ENCODE measurements around the gene MSRB1. TPM values are rescaled to one million over a fixed set of nuclear protein-coding genes. Genes with fewer than 3 reads are reported as not detected.
A peak's percentile ranks its signal among the peaks of the same experiment; 100 is the strongest.
"Not testable (repeated sequence)": the region's sequence is repeated elsewhere in the genome, so short reads cannot be mapped to it uniquely, and the experiment has no call there.

MSRB1 gene
- total RNA-seq, 2 donors from 2014 or later: 36.8 to 38.6 TPM

- H3K27me3 ChIP-seq: no peaks in the 10 kb centered on the region
- no peak for TF ChIP-seq CTCF (IDR thresholded peaks at IDR 0.05)
- peak; percentile 93 to 99 (median 99) for TF ChIP-seq POLR2A (IDR thresholded peaks at IDR 0.05)
- H3K36me3 ChIP-seq (replicated peaks in 1 of 2; ENCODE audit: insufficient read depth in 1 of 2, low read depth in 2 of 2): peaks cover 4 to 8% of the 10 kb centered on the region in 2 donors
- H3K9me3 ChIP-seq: no peaks in the 10 kb centered on the region
- DNase-seq (peak; percentile 98 to 100 (median 100)), ATAC-seq (peak; percentile 97)
- WGBS, 2 donors: 0 to 1% methylated on average over 7 to 93 of the region's 97 CpGs
- H3K4me3 ChIP-seq: peak within 1 kb of the TSS; percentile 68 to 78
- H3K4me1 ChIP-seq: peaks cover 43% of the 10 kb centered on the region
- H3K27ac ChIP-seq: peak within 1 kb of the TSS; percentile 90 to 97 (median 95)
- intact Hi-C loops (cut with DNase I): no loop called here
Measured at GRCh38 chr16:1964506-1965395, 21.8 kb upstream of the MSRB1 start, which contains the start of gene RPS2. Gene RPS2 (minus strand): TSS chr16:1964826. CDS start chr16:1964625, 201 bp downstream.

- peak; percentile 23 for ATAC-seq
- intact Hi-C loops (cut with DNase I): no loop called here
- peak in 2 of 4 donors; percentile 50 to 59 for DNase-seq
- peak in 3 of 7 experiments; percentile 15 to 30 (median 15) for TF ChIP-seq CTCF (IDR thresholded peaks at IDR 0.05)
- TF ChIP-seq POLR2A (IDR thresholded peaks at IDR 0.05): no peak
- H3K36me3 ChIP-seq (replicated peaks in 1 of 2; ENCODE audit: insufficient read depth in 1 of 2, low read depth in 2 of 2): peaks cover 4 to 8% of the 10 kb centered on the region in 2 donors
- H3K4me3 ChIP-seq: peak overlapping the region; percentile 20 to 68
- peak overlapping the region; percentile 90 to 97 (median 95) for H3K27ac ChIP-seq
- 5 to 22% methylated on average over 26 to 42 of the region's 44 CpGs for WGBS, 2 donors
- no peaks in the 10 kb centered on the region for H3K9me3 ChIP-seq
- H3K27me3 ChIP-seq: no peaks in the 10 kb centered on the region
- peaks cover 46% of the 10 kb centered on the region for H3K4me1 ChIP-seq
Measured at GRCh38 chr16:1963806-1964505, 21.0 kb upstream of the MSRB1 start.

- Histone ChIP-seq H3K4me1 (peaks cover 50% of the 10 kb centered on the region), H3K27ac (peak overlapping the region in 3 of 4 donors; percentile 3 to 97 (median 21)), H3K4me3 (peak overlapping the region in 1 of 2 donors; percentile 68)
- ATAC-seq; DNase-seq; H3K9me3 ChIP-seq; H3K27me3 ChIP-seq; intact Hi-C loops (cut with DNase I); H3K36me3 ChIP-seq (replicated peaks in 1 of 2; ENCODE audit: insufficient read depth in 1 of 2, low read depth in 2 of 2): not testable (repeated sequence)
- WGBS, 2 donors: 72 to 80% methylated on average over 14 to 33 of the region's 37 CpGs
Measured at GRCh38 chr16:1962161-1963153, 19.5 kb upstream of the MSRB1 start.

- peaks cover 4 to 8% of the 10 kb centered on the region in 2 donors for H3K36me3 ChIP-seq (replicated peaks in 1 of 2; ENCODE audit: insufficient read depth in 1 of 2, low read depth in 2 of 2)
- DNase-seq (no peak), ATAC-seq (no peak)
- H3K4me1 ChIP-seq: peaks cover 50% of the 10 kb centered on the region
- intact Hi-C loops (cut with DNase I): no loop called here
- no peaks in the 10 kb centered on the region for H3K27me3 ChIP-seq
- H3K27ac ChIP-seq: no peak overlapping the region
- H3K9me3 ChIP-seq: no peaks in the 10 kb centered on the region
- no peak overlapping the region for H3K4me3 ChIP-seq
- TF ChIP-seq CTCF (IDR thresholded peaks at IDR 0.05): no peak
- no peak for TF ChIP-seq POLR2A (IDR thresholded peaks at IDR 0.05)
- WGBS, 2 donors: 44 to 45% methylated on average over 4 to 6 of the region's 6 CpGs
Measured at GRCh38 chr16:1961651-1962067, 18.7 kb upstream of the MSRB1 start.
